ENCODE data around the gene SAMM50.

The SAMM50 gene

DNA sequence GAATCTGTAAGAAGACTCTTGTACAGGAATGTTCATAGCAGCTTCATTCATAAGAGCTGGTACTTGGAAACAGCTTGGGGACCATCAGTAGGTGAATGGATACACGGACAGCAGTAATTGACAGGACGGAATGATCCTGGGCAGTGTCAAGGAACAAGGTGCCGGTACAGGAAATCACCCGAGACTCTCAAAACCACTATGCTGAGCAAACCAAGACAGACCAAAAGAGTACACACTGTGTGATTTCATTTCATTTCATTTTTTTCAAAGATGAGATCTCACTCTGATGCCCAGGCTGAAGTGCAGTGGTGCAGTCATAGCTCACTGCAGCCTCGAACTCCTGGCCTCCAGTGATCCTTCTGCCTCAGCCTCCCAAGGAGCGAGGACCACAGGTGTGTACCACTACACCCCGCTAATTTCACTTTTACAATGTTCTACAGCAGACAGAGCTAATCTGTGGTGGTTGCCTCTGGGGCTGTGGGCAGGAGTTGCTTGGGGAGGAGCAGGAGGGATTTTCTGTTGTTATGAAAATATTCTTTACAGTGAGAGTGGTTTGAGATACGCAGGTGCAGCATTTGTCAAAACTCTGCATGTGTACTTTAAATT lies 84.4 kb downstream of the SAMM50 start:
- Histone ChIP-seq H3K4me2 (peak overlapping the region in 7 of 11 experiments; percentile 2 to 63 (median 38); a peak in 10 of 22 replicates), H3K4me3 (no peak overlapping the region), H4K20me1 (peaks cover 6 to 87% (median 24%) of the 10 kb centered on the region in 11 experiments; a peak in 14 of 22 replicates), H3K9me3 (replicated peaks in 1 of 11) (peaks cover 0 to 4% (median 0%) of the 10 kb centered on the region in 11 experiments; a peak in 1 of 22 replicates), H3K9ac (no peak overlapping the region), H3K27ac (no peak overlapping the region), H3K4me1 (peaks cover 21 to 55% (median 42%) of the 10 kb centered on the region in 10 experiments), H3K36me3 (no peaks in the 10 kb centered on the region), H3K27me3 (peaks cover 12 to 39% (median 29%) of the 10 kb centered on the region in 11 experiments)
- no peak for TF ChIP-seq Cebpa-rat (IDR thresholded peaks at IDR 0.05)

DNA sequence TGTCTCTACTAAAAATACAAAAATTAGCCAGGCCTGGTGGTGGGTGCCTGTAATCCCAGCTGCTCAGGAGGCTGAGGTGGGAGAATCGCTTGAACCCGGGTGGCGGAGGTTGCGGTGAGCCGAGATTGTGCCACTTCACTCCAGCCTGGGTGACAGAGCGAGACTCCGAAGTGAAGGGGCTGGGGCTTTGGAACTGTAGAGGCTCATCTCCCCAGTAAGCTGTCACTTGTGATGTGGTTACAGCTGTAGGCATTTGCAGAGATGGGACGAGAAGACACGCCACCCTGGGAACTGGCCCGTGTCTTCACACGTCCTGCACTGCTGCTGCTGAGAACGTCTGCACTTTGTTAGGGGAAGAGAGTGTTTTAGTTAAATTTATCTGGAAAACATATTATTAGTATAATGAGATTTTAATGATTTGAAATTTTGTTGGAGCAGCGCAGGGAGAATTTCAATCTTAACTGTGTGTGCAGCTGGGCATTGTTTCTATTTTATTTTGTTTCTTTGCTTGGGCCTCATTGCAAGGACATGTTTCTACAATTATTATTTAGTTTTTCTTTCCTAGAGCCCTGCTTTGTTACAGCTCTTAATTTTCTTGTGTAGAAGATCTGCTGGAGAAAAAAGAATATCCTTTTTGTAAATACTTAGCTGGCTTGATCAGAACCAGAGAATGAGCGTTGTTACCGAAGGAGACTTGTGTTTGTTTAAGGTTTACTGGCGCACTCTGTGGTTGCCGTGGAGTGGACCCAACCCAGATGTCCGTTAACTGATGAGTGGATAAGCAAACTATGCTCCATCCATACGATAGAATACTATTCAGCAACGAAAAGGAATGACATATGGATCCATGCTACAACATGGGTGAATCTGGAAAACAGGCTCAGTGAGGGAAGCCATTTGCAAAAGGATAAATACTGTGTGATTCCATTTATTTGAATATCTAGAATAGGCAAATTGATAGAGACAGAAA lies 87.3 kb downstream of the SAMM50 start:
- Histone ChIP-seq H3K4me2 (peak overlapping the region; percentile 35 to 78 (median 59); a peak in 20 of 22 replicates), H3K9me3 (replicated peaks in 1 of 11) (peaks cover 0 to 10% (median 7%) of the 10 kb centered on the region in 11 experiments; a peak in 12 of 22 replicates), H3K9ac (no peak overlapping the region), H3K4me3 (no peak overlapping the region), H3K27me3 (peaks cover 17 to 52% (median 41%) of the 10 kb centered on the region in 11 experiments), H3K4me1 (peaks cover 21 to 61% (median 45%) of the 10 kb centered on the region in 10 experiments), H4K20me1 (peaks cover 15 to 99% (median 24%) of the 10 kb centered on the region in 11 experiments; a peak in 15 of 22 replicates), H3K27ac (peak overlapping the region in 4 of 11 experiments; percentile 19 to 57 (median 42); a peak in 6 of 22 replicates), H3K36me3 (peaks cover 0 to 15% (median 0%) of the 10 kb centered on the region in 11 experiments; a peak in 2 of 22 replicates)
- TF ChIP-seq Cebpa-rat (IDR thresholded peaks at IDR 0.05), result peak in 3 of 11 experiments; percentile 19 to 63 (median 53); a peak in 3 of 22 replicates

DNA sequence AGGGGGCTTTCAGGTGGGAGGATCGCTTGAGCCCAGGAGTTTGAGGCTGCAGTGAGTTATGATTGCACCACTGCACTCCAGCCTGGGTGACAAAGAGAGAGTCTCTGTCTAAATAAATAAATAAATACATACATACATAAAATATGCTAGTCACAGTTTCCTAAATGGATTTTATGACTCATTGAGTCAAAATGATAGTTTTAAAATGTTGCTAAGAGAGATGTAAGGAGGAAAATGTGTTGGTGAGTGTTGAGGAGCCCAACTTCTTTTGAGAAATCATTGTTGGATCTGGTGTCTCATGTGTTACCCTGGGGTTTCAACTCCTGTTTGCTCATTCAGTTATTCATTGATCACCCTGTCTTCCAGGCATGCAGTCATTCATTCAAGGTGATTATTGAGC lies 89.9 kb downstream of the SAMM50 start:
- no peak overlapping the region for H3K27ac ChIP-seq
- peaks cover 18 to 98% (median 24%) of the 10 kb centered on the region in 11 experiments; a peak in 17 of 22 replicates for H4K20me1 ChIP-seq
- peak overlapping the region in 5 of 11 experiments; percentile 69 to 78 (median 73); a peak in 9 of 22 replicates for H3K4me2 ChIP-seq
- H3K36me3 ChIP-seq, result peaks cover 0 to 15% (median 0%) of the 10 kb centered on the region in 11 experiments; a peak in 2 of 22 replicates
- H3K27me3 ChIP-seq, result peaks cover 17 to 64% (median 45%) of the 10 kb centered on the region in 11 experiments
- H3K9ac ChIP-seq, result no peak overlapping the region
- peaks cover 0 to 10% (median 7%) of the 10 kb centered on the region in 11 experiments; a peak in 12 of 22 replicates for H3K9me3 ChIP-seq (replicated peaks in 1 of 11)
- TF ChIP-seq Cebpa-rat (IDR thresholded peaks at IDR 0.05), result no peak
- H3K4me1 ChIP-seq, result peaks cover 21 to 65% (median 51%) of the 10 kb centered on the region in 10 experiments; a peak in 19 of 20 replicates
- H3K4me3 ChIP-seq, result no peak overlapping the region
